Measurements from ENCODE around the gene RPS28.
A peak's percentile ranks its signal among the peaks of the same experiment; 100 is the strongest.
"Not testable (repeated sequence)": the region's sequence is repeated elsewhere in the genome, so short reads cannot be mapped to it uniquely, and the experiment has no call there.

The RPS28 gene

DNA sequence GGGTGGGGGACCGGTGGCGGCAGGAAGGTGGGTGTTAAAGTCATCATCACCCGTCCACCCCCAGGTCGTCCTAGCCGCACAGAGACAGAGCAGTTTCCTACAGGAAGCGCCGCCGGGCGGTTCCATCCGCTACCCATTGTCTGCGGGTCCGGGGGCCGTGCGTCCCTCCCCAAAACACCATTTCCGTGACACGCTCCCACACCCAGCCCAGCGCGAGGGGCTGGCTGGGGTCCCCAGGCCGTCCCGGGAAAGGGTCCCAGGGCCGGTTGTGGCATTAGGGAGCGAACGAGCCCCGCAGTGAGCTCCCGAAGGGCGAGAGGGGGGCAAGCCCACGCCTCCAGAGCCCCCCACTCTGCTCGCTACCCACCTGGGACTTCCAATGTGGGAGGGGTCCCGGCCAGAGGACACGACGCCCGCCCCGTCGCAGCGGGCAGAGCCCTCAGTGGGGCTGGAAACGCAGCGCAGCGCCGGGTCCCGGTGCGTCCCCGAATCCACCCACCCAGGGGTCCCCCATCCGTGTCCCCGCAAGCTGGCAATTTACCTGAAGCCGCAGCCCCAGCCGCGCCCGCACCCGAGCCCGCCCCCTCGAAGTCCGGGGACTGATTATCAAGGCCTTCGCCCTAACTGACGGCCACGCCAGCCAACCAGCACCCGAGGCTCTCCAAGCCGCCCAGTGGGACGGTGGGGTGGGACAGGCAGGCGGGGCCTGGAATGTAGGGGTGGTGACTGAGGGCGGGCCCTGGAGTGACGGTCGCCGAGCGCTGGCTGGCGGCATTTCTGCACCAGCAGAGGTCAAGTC is 21.6 kb downstream of the RPS28 start, which contains the start of gene KANK3:
Gene KANK3, minus strand, starts transcription at position 579 of the 799 bp plus-strand sequence. CDS start 5,434 bp downstream, outside the sequence.
- DNase-seq (ENCODE audit: low spot score), result peak; percentile 95

DNA sequence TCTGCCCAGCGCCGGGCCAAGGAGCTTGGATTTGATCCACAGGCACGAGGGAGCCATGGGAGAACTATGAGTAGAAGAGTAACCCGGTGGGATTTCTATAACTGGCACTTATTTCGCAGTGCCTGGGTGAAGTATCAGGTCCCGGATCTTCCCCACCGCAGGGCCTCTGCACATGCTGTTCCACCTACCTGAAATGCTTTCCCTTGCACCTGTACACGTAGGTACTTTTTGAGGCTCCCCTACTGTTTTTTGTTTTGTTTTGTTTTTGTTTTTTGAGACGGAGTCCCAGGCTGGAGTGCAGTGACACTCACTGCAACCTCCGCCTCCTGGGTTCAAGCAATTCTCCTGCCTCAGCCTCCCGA is 22.2 kb downstream of the RPS28 start:
- DNase-seq (ENCODE audit: low spot score), result no peak

DNA sequence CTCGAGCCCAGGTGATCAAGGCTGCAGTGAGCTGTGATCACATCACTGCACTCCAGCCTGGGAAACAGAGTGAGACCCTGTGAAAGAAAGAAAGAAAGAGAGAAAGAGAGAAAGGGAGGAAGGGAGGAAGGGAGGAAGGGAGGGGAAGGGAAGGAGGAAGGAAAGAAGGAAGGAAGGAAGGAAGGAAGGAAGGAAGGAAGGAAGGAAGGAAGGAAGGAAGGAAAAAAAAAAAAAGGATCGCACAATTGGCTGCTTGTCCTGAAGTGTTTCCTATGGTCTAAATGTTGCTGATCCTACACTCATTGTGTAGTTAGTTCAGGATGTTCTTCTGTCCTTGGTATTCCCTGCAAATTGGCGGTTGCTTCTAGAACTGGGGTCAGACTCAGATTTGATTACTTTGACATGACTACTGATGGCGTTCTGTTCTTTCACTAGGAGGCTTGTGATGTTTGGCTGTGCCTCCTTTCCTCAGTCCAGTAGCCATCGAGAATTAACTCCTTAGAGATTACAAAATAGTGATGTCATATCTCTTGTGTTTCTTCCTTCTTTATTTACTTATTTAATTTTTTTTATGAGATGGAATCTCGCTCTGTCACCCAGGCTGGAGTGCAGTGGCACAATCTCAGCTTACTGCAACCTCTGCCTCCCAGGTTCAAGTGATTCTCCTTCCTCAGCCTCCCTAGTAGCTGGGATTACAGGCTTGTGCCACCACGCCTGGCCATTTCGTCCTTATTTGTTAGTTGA is 28.5 kb downstream of the RPS28 start:
- DNase-seq (ENCODE audit: low spot score), result not testable (repeated sequence)

DNA sequence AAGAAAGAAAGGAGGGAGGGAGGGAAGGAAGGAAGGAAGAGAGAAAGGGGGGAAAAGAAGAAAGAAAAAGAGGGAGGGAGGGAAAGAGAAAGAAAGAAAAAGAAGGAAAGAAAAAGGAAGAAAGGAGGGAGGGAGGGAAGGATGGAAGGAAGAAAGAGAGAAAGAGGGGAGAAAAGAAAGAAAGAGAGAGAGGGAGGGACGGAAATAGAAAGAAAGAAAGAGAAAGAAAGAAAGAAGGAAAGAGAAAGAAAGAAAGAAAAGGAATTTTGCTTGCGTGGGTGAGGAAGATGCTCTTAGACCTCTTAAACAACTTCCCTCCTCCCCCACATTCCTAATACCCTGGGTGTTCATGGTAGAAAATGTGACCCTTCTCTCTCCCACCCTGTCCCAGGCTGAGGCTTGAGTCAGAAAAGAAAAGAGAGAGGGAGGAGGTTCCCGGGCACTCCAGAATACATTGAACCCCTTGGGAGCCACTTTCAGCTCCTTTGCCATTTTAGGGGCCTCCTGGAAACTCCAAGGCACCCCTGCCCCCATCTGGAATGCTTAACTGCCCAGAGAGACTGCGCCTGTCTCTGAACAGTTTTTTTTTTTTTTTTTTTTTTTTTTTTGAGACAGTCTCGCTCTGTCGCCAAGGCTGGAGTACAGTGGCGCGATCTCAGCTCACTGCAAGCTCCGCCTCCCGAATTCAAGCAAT is 31.0 kb downstream of the RPS28 start:
- no peak for DNase-seq (ENCODE audit: low spot score)

DNA sequence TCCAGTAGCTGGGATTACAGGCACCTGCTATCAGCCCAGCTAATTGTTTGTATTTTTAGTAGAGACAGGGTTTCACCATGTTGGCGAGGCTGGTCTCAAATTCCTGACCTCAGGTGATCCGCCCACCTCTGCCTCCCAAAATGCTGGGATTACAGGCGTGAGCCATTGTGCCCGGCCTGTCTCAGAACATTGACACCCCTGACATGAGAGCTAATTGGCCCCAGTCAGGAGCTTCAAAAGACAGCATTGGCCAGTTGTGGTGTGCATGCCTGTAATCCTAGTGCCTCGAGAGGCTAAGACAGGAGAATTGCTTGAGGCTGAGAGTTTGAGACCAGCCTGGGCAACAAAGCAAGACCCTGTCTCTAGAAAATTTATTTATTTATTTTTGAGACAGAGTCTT is 31.5 kb downstream of the RPS28 start:
- DNase-seq (ENCODE audit: low spot score), result not testable (repeated sequence)

DNA sequence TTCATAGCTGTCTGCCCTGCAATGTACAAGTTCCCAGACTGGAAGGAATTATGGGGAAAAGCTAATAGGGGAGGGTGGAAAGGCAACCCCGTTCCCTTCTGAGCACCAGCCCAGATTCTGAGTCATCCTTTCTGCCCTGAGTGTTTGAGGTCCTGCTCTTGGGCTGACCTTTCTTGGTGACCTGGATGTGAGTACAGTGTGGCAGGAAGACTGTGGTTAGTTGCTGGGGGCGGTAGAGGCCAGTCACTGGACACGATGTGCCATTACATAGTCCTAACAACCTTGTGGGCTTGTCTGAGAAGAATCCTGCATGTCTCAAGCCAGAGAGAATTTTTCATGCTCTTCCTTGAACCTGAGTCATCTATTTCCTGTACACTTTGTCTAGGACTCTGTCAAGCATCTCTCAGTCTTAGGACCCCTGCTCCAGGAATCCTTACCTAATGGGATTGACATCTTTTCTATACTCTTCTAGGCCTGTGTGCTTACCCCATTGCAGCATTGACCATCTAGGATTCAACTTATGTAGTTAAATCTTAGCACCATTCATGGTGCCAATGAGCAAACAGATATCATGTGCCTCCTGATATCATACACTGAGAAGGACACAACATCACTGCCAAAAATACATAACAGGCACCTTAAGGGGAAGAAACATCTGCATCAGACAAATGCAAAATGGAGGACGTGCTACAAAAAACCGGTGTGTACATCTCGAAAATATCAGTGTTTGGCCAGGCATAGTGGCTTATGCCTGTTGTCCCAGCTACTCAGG is 34.5 kb downstream of the RPS28 start:
- peak; percentile 100 for DNase-seq (ENCODE audit: low spot score)

DNA sequence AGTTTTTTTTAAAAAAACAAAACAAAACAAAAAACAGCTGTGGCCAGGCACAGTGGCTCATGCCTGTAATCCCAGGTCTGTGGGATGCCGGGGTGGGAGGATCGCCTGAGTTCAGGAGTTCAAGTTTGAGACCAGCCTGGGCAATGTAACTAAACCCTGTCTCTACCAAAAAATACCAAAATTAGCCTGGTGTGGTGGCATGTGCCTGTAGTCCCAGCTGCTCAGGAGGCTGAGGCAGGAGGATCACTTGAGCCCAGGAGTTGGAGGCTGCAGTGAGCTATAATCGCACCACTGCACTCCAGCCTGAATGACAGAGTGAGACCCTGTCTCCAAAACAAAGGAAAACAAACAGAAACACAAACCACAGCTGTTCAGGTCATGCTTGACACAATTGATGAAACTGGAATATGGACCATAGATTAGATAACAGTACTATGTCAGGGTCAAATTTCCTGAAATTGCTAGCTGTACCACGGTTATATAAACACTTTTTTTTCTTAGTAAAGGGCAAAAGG is 35.8 kb downstream of the RPS28 start:
- no peak for DNase-seq (ENCODE audit: low spot score)

DNA sequence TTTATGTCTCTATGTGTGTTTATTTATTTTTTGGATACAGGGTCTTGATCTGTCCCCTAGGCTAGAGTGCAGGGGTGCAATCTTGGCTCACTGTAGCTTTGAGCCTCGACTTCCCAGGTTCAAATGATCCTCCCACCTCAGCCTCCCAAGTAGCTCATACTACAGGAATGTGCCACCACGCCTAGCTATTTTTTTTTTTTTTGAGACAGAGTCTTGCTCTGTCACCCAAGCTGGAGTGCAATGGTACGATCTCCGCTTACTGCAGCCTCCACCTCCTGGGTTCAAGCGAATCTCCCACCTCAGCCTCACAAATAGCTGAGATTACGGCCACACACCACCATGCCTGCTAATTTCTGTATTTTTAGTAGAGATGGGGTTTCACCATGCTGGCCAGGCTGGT is 37.7 kb downstream of the RPS28 start:
- DNase-seq (ENCODE audit: low spot score), result no peak

DNA sequence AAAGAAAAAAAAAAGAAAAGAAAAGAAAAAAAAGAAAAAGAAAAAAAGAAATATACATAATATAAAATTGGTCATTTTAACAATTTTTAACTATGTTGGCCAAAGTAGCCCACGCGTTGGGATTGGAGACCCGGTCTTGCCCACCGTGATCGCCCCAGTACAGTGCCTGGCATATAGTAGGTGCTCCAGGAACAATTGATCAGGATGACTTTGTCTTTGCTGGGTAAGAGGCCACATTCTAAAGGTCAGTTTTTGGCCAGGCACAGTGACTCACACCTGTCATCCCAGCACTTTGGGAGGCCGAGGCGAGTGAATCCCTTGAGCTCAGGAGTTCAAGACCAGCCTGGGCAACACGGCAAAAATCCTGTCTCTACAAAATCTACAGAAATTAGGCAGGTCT is 38.9 kb downstream of the RPS28 start:
- DNase-seq (ENCODE audit: low spot score), result no peak

DNA sequence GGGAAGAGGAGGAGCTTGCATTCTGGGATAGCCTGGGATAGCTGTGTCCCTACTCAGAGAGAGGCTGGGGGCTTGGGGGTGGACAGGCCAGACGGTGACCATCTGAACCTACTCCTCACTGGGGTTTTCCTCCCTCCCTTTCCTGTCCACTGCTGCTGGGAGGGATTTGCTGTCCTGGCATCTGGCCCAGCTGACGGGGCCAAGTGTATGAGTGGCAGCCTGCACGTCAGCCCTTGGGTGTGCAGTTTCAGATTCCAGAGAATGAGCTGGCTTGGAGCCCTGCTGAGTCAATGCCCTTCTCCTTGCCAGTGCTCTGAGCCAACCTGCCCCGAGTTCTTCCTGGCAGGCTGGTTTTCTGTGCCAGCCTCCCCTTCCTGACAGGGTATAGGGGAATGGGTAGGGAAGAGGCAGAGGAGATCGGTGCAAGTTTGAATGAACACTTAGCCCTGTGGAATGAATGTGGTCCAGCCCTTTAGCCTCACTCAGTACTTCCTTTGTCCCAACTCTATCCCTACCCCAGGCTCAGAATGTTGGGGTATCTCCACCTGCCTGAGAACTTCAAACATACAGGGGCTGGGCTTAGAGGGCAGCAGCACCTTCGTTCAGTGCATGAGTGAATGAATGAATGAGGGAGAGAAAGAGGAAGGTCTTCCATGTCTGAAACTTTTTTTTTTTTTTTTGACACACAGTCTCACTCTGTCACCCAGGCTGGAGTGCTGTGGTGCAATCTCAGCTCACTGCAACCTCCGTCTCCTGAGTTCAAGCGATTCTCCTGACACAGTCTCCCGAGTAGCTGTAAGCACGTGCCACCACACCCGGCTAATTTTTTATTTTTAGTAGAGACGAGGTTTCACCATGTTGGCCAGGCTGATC is 40.9 kb downstream of the RPS28 start:
- DNase-seq (ENCODE audit: low spot score), result peak; percentile 97

DNA sequence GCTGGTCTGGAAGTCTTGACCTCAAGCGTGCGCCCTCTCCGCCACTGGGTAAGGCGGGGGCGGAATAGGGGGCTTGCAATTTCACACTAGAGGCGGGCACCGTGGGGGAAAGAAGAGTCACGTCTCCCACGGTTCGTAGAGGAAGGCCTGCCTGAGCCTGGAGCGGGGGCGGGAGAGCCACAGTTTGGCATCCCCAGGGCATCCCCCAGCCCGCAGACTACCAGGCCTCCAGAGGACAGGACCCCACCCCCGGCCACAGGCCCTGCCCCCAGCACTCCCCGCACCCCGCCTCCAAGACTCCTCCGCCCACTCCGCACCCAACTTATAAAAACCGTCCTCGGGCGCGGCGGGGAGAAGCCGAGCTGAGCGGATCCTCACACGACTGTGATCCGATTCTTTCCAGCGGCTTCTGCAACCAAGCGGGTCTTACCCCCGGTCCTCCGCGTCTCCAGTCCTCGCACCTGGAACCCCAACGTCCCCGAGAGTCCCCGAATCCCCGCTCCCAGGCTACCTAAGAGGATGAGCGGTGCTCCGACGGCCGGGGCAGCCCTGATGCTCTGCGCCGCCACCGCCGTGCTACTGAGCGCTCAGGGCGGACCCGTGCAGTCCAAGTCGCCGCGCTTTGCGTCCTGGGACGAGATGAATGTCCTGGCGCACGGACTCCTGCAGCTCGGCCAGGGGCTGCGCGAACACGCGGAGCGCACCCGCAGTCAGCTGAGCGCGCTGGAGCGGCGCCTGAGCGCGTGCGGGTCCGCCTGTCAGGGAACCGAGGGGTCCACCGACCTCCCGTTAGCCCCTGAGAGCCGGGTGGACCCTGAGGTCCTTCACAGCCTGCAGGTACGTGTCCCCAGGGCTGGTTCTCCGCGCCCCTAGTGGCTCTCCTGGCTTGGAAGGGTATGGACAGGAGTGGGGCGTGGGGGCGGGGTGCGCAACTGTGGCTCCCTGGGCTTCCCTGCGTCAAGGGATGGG is 42.8 kb downstream of the RPS28 start, which contains the start of gene ANGPTL4:
Gene ANGPTL4, plus strand, starts transcription at position 353 of the 969 bp plus-strand sequence. Its CDS starts 167 bp downstream, at position 520.
- DNase-seq (ENCODE audit: low spot score), result peak; percentile 47

DNA sequence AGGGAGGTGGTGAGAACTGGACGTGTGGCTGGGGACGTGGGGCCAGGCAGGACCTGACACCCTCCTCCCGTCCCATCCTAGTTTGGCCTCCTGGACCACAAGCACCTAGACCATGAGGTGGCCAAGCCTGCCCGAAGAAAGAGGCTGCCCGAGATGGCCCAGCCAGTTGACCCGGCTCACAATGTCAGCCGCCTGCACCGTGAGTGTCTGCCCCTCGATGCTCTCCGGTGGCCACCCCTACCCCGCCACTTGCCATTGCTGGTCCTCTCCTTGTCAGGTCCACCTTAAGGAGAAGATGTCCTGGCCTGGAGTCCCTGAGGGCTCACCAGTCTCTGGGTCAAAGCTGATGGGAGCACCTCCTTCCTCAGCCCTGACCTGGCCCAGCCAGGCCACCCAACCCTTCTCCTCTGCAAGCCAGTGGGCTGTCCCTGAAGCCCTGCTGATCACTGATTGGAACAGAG is 44.9 kb downstream of the RPS28 start:
- no peak for DNase-seq (ENCODE audit: low spot score)

DNA sequence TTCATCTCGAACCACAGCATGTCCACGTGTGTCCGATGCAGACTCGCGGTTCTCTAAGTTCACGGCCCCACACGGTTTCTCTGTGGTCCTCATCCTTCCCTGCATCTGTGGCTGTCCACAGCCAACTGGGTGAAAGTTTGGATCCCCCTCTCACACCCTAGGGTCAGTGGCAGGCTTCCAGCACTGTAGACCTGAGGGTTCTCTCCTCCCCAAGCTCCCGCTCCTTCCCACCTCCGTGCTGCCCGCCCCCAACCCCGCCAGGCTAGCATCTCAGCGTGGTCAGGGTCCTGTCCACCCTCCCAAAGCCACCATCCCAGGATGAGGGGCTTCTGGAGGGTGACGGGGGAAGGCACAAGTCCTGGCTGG is 45.6 kb downstream of the RPS28 start:
- no peak for DNase-seq (ENCODE audit: low spot score)

DNA sequence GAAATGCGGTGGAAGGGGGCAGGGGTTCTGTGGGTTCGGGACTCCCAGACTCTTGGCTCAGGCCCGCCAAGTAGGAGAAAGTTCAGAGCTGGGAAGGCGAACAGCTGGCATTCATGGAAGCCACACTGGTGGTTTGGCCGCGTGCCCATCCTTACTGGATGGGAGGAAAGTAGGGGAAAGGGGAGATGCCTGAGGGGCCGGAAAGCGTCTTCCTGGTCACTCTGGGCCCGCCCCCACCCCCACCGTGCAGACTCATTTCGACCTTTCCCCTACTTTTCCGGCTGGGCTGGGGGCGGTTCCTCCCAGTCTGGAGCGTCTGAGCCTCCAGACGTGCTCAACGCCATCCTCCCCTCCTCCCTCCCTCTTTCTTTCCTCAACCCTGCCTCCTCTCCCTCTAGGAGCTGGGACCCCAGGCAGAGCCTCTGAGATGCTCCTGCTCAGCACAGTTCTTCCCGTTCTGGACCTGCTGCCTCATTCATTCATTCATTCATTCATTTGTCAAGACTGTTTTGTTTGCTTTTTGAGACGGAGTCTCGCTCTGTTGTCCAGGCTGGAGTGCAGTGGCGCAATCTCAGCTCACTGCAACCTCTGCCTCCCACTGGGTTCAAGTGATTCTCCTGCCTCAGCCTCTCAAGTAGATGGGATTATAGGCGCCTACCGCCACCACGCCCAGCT is 46.2 kb downstream of the RPS28 start:
- no peak for DNase-seq (ENCODE audit: low spot score)

DNA sequence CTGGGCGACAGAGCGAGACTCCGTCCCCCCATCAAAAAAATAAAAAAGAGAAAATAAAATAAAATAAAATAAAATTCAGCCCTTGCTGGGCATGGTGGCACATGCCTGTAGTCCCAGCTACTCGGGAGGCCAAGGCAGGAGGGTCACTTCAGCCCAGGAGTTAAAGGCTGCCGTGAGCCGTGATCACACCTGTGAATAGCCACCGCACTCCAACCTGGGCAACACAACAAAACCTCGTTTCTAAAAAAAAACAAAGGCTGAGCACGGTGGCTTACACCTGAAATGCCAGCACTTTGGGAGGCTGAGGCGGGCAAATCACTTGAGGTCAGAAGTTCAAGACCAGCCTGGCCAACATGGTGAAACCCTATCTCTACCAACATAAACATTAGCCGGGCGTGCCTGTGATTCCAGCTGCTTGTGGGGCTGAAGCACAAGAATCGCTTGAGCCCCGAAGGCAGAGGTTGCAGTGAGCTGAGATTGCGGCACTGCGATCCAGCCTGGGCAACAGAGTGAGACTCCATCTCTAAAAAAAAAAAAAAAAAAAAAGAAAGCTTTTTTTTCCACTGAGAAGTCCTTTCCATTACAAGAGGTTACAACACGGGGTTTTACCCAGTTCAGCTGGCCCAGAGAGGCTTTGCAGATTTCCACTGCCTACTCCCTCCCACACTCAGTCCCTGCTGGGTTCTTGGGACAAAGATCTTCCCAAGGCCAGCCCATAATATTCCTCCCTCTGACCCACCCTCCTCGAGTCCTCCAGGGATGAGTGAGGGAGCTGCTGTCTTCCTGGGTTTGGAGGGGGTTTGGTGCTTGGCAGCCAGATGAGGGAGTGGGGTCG is 49.1 kb downstream of the RPS28 start:
- no peak for DNase-seq (ENCODE audit: low spot score)

DNA sequence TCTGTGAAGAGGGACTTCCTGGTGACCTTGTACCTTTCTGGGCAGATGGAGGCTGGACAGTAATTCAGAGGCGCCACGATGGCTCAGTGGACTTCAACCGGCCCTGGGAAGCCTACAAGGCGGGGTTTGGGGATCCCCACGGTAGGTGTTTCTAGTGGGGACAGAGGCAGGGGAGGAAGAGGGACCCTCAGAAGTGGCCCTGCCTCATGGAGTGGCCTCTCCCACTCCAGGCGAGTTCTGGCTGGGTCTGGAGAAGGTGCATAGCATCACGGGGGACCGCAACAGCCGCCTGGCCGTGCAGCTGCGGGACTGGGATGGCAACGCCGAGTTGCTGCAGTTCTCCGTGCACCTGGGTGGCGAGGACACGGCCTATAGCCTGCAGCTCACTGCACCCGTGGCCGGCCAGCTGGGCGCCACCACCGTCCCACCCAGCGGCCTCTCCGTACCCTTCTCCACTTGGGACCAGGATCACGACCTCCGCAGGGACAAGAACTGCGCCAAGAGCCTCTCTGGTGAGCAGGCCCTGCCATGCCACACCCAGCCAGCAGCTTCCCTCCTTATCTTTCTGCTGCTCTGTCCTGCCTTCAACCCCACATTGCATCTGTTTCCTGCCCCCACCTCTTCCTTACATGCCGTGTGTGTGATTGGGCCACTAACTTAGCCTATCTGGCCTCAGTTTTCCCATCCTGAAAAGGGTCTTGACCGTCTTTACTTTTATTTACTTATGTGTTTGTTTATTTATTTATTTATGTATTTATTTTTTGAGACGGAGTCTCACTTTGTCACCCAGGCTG is 49.9 kb downstream of the RPS28 start:
- DNase-seq (ENCODE audit: low spot score), result no peak

Measured in kidney capillary endothelial cell (primary cell).